Forelimb muscle (tissue), 1 donor: ENCODE measurements around the gene HOXA6. TPM values are rescaled to one million over a fixed set of nuclear protein-coding genes. Genes with fewer than 3 reads are reported as not detected.
A peak's percentile ranks its signal among the peaks of the same experiment; 100 is the strongest.

Experiments used
- DNase-seq: peaks from one replicate; pipeline ENCODE4 v3.0.0-alpha.2; 2013; ENCODE audit warnings: low read depth
- polyA plus RNA-seq: library from polyadenylated mRNA; unstranded; fragments of 120-200 nt; gene quantifications from one replicate; pipeline ENCODE4 v1.2.1, GENCODE V29; 2013; ENCODE audit not compliant: insufficient read length

The HOXA6 gene
- polyA plus RNA-seq, 1 donor, result 8.7 TPM

GRCh38 chr7:27151341-27151930 is 3.9 kb upstream of the HOXA6 start:
- DNase-seq, result no peak

- no peak for DNase-seq
Observed at GRCh38 chr7:27150568-27151340, 3.2 kb upstream of the HOXA6 start.

- no peak for DNase-seq
Observed at GRCh38 chr7:27149842-27150567, 2.4 kb upstream of the HOXA6 start.

- DNase-seq, result no peak
Observed at GRCh38 chr7:27148756-27149641, 1.4 kb upstream of the HOXA6 start.

- no peak for DNase-seq
Observed at GRCh38 chr7:27148031-27148755, 619 bp upstream of the HOXA6 start.

- no peak for DNase-seq
Observed at GRCh38 chr7:27146491-27147198, 929 bp downstream of the HOXA6 start.

GRCh38 chr7:27145914-27146412 is 1.6 kb downstream of the HOXA6 start:
- DNase-seq, result no peak

- no peak for DNase-seq
Observed at GRCh38 chr7:27145165-27145913, 2.2 kb downstream of the HOXA6 start.

- no peak for DNase-seq
Observed at GRCh38 chr7:27144781-27145164, 2.8 kb downstream of the HOXA6 start.

- DNase-seq, result no peak
Observed at GRCh38 chr7:27143950-27144780, 3.4 kb downstream of the HOXA6 start.

GRCh38 chr7:27143023-27143949 is 4.3 kb downstream of the HOXA6 start, which contains the start of gene HOXA5:
TSS of gene HOXA5 (minus strand) at chr7:27143681. CDS start at chr7:27143607, 74 bp downstream.
- DNase-seq, result peak; percentile 88

GRCh38 chr7:27142580-27143022 is 5.0 kb downstream of the HOXA6 start:
- no peak for DNase-seq

- DNase-seq, result no peak
Observed at GRCh38 chr7:27141923-27142579, 5.5 kb downstream of the HOXA6 start.

GRCh38 chr7:27141137-27141922 is 6.2 kb downstream of the HOXA6 start:
- no peak for DNase-seq

GRCh38 chr7:27140126-27140857 is 7.3 kb downstream of the HOXA6 start:
- no peak for DNase-seq
